NB4 (cell line): ENCODE results near the gene TMEM176B.

ENCODE experiments used
- DNase-seq: peaks from one replicate; pipeline ENCODE4 v3.0.0; 2010; ENCODE audit warnings: low read depth
- H3K4me3 ChIP-seq: one replicate; pipeline ENCODE4 v1.5.1; 2011; ENCODE audit warnings: mild to moderate bottlenecking, low read depth, low read length, moderate library complexity
- CTCF ChIP-seq: IDR thresholded peaks from one replicate; pipeline ENCODE4 v1.5.1; 2012; ENCODE audit warnings: low read depth, low read length
- MAX ChIP-seq: IDR thresholded peaks from 2 replicates; pipeline ENCODE4 v1.6.1; 2011; ENCODE audit warnings: low read depth, low read length
- MYC ChIP-seq: IDR thresholded peaks from 2 replicates; pipeline ENCODE4 v1.6.1; 2011; ENCODE audit warnings: low read depth, low read length
- POLR2A ChIP-seq: IDR thresholded peaks from 2 replicates; pipeline ENCODE4 v1.6.1; 2011; ENCODE audit warnings: mild to moderate bottlenecking; ENCODE audit not compliant: insufficient read length; ENCODE audit errors: extremely low read depth

Gene TMEM176B

GRCh38 chr7:150756858-150757257 is 43.3 kb downstream of the TMEM176B start:
- TF ChIP-seq CTCF: peak; percentile 44
- no peak for TF ChIP-seq POLR2A
- no peak for TF ChIP-seq MYC
- no peak for TF ChIP-seq MAX
- no peak overlapping the region for H3K4me3 ChIP-seq
- DNase-seq: peak; percentile 75

GRCh38 chr7:150756166-150756565 is 44.0 kb downstream of the TMEM176B start:
- no peak for DNase-seq
- no peak for TF ChIP-seq CTCF
- TF ChIP-seq MAX: no peak
- no peak for TF ChIP-seq POLR2A
- H3K4me3 ChIP-seq: no peak overlapping the region

- H3K4me3 ChIP-seq: no peak overlapping the region
- TF ChIP-seq POLR2A: no peak
- no peak for TF ChIP-seq CTCF
- no peak for TF ChIP-seq MYC
- TF ChIP-seq MAX: no peak
- DNase-seq: peak; percentile 95
Measured at GRCh38 chr7:150755473-150756099, 44.6 kb downstream of the TMEM176B start.

GRCh38 chr7:150754951-150755350 is 45.2 kb downstream of the TMEM176B start:
- peak; percentile 36 for DNase-seq
- no peak for TF ChIP-seq MYC
- TF ChIP-seq POLR2A: no peak
- no peak for TF ChIP-seq CTCF
- TF ChIP-seq MAX: no peak
- no peak overlapping the region for H3K4me3 ChIP-seq

- TF ChIP-seq CTCF (peak; percentile 78), POLR2A (no peak), MAX (no peak), MYC (no peak)
- peak; percentile 78 for DNase-seq
- no peak overlapping the region for H3K4me3 ChIP-seq
Measured at GRCh38 chr7:150753826-150754603, 46.1 kb downstream of the TMEM176B start.
